HG03565 (cell line): Measurements from ENCODE around the gene TSGA10.

Experiments used
- ATAC-seq: cut with Tn5 transposase; IDR thresholded peaks from one replicate; pipeline ENCODE4 v1.9.1; 2021; ENCODE audit warnings: mild to moderate bottlenecking, moderate library complexity; ENCODE audit not compliant: unreplicated experiment

Gene TSGA10

DNA sequence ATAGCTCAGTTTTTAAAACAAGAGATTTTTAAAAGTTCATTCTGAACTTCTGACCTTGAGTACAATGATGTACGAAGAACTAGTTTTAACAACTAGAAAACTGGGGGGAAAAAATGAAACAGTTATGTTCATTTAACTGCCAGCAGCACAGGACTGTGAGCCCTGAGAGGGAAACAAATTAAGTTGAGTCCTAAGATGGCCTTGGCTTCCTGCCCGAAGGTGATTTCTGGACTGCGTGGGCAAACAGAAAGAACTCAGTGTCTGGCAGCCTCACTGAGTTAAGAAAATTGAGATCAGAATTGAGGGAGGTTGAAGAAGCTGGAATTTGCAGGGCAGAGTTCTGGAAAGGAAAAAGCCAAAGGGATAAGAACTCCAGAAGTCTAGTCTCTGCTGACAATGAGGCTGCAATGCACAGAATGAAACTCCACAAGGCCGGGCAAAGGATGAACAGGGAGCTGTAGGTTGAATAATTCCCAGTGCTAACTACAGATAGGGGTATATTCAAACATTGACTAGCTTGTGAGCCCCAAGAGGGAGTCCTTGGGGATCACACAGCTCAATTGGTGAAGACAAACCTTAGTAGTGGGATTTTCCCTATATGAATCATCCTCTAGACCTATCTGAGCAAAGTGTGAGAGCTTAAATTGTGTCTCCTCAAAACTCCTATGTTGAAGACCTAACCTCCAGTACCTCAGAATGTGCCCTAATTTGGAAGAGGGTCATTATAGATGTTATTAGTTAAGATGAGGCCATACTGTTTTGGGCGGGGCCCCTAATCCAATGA, 205.6 kb downstream of the TSGA10 start:
- ATAC-seq = no peak

DNA sequence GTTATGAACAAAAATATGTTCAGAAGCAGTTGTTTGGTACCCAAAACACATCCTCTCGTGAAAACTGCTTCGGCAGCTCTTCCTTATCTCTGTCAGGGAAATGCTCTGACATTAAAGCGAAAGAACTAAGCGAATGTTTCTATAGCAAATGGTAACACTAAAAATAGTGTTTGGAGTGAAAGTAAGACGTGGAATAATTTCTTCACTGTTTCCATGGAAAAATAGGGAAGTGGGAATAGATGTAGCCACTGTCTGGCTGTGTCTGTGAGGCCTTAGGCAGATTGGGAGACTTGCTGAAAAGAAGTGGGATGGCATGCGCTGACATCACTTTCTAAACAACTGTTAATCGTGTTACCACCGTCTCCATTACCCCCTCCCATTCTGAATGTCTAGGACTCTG, 207.2 kb downstream of the TSGA10 start:
- no peak for ATAC-seq
